Activated CD4-positive, alpha-beta memory T cell treated with anti-CD3 and anti-CD28 coated beads, Interleukin-2, amount 10 ng/mL, durations not matched to agents 7 days and 5 days (primary cell): ENCODE data around the gene SUMF2. TPM values are rescaled to one million over a fixed set of nuclear protein-coding genes. Genes with fewer than 3 reads are reported as not detected.

Experiments used
- CTCF ChIA-PET: fragments of 350-600 bp; sonication (Branson Sonifier 250); formaldehyde crosslinking; loops from one replicate; lab custom pipeline; 2021; ENCODE audit warnings: antibody characterized with exemption, inconsistent platforms; lab: Charles Lee
- POLR2A ChIA-PET: fragments of 350-600 bp; sonication (Branson Sonifier 250); formaldehyde crosslinking; loops from one replicate; lab custom pipeline; 2021; ENCODE audit warnings: antibody characterized with exemption; lab: Charles Lee
- DNase-seq: peaks from one replicate; pipeline ENCODE4 v3.0.0-alpha.2; 2020
- H3K27ac Mint-ChIP-seq: one replicate; pipeline ENCODE4 v1.8.0; 2021; ENCODE audit warnings: mild to moderate bottlenecking, mixed read lengths
- H3K27me3 Mint-ChIP-seq: one replicate; pipeline ENCODE4 v1.8.0; 2021; ENCODE audit warnings: mixed read lengths
- H3K36me3 Mint-ChIP-seq: one replicate; pipeline ENCODE4 v1.8.0; 2021; ENCODE audit warnings: low read depth, mixed read lengths
- H3K4me1 Mint-ChIP-seq: one replicate; pipeline ENCODE4 v1.8.0; 2021; ENCODE audit warnings: mixed read lengths
- H3K4me3 Mint-ChIP-seq: one replicate; pipeline ENCODE4 v1.8.0; 2021; ENCODE audit warnings: mild to moderate bottlenecking, mixed read lengths
- H3K9me3 Mint-ChIP-seq: one replicate; pipeline ENCODE4 v1.8.0; 2021; ENCODE audit warnings: mixed read lengths
- total RNA-seq, 2 experiments: library from RNA; stranded (reverse); gene quantifications; one replicate each; pipeline ENCODE4 v1.2.3, GENCODE V29; 2021

SUMF2 gene
- total RNA-seq, 2 experiments from 2014 or later = 118 to 119 TPM

GRCh38 chr7:56121440-56121839 is 57.4 kb downstream of the SUMF2 start:
- CTCF ChIA-PET = no interaction called here
- Mint-ChIP-seq H3K4me3 (no peak overlapping the region), H3K27ac (no peak overlapping the region), H3K36me3 (no peaks in the 10 kb centered on the region), H3K9me3 (no peaks in the 10 kb centered on the region), H3K4me1 (no peaks in the 10 kb centered on the region), H3K27me3 (peaks cover 6% of the 10 kb centered on the region)
- DNase-seq = no peak
- POLR2A ChIA-PET = no interaction called here

GRCh38 chr7:56124981-56125380 is 60.9 kb downstream of the SUMF2 start:
- no peak for DNase-seq
- Mint-ChIP-seq H3K36me3 (no peaks in the 10 kb centered on the region), H3K9me3 (no peaks in the 10 kb centered on the region), H3K27ac (no peak overlapping the region), H3K4me1 (no peaks in the 10 kb centered on the region), H3K4me3 (no peak overlapping the region), H3K27me3 (no peaks in the 10 kb centered on the region)
- ChIA-PET CTCF (no interaction called here), POLR2A (no interaction called here)

DNA sequence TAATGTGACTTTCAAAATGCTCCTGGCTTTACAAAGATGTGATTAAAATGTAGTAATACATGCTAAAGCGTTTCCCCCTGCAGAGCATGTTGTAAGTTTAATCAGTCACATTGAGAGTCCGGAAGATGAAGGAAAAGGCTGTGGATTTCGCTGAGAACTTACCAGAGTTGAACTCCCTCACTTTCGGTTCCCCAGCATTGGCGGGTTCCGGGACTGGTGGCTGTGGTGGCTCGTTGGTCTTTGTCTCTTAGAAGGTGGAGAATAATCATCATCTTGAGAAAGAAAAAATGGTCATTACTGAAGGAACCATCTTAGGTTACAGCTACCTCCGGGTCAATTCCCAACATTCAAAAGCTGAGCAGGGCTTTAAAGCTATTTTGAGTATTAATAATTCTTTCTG is 61.7 kb downstream of the SUMF2 start:
- no peak overlapping the region for H3K27ac Mint-ChIP-seq
- ChIA-PET POLR2A (no interaction called here), CTCF (no interaction called here)
- no peak overlapping the region for H3K4me3 Mint-ChIP-seq
- no peaks in the 10 kb centered on the region for H3K9me3 Mint-ChIP-seq
- no peaks in the 10 kb centered on the region for H3K36me3 Mint-ChIP-seq
- H3K27me3 Mint-ChIP-seq = no peaks in the 10 kb centered on the region
- no peaks in the 10 kb centered on the region for H3K4me1 Mint-ChIP-seq
- no peak for DNase-seq

DNA sequence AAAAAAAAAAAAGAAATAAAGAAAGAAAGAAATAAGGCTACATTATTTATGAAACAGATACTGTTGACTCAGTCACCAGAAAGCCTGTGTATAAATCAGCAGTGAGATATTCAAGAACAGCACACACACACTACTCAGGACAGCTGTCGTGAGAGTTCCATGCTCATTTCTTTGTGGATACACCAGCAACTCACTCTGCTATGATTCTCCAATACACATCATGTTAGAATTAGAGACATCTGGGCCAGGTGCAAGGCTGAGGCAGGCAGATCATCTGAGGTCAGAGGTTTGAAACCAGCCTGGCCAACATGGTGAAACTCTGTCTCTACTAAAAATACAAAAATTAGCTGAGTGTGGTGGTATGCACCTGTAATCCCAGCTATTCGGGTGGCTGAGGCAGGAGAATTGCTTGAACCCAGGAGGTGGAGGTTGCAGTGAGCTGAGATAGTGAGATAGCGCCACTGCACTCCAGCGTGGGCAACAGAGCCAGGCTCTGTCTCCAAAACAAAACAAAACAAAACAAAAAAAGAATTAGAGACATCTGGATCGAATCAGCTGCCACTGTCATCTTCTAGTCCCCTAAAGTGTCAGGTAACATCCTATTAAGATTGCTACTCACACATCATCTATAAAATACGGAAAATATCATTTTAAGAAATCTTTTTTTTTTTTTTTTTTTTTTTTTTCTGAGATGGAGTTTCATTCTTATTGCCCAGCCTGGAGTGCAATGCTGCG is 63.3 kb downstream of the SUMF2 start:
- no peak overlapping the region for H3K4me3 Mint-ChIP-seq
- POLR2A ChIA-PET = no interaction called here
- no peaks in the 10 kb centered on the region for H3K4me1 Mint-ChIP-seq
- H3K27ac Mint-ChIP-seq = no peak overlapping the region
- no peaks in the 10 kb centered on the region for H3K9me3 Mint-ChIP-seq
- no peaks in the 10 kb centered on the region for H3K36me3 Mint-ChIP-seq
- CTCF ChIA-PET = no interaction called here
- H3K27me3 Mint-ChIP-seq = no peaks in the 10 kb centered on the region
- DNase-seq = no peak

Other genes with a start within 250 kb of the SUMF2 start
- not detected for gene SEPTIN14, start 201.5 kb upstream of the SUMF2 start, total RNA-seq
- 1 to 10 TPM; 1.2 to 1.9 TPM for gene ZNF713, start 176.8 kb upstream of the SUMF2 start, total RNA-seq
- gene MRPS17, start 112.4 kb upstream of the SUMF2 start, total RNA-seq = 10 to 100 TPM; 11.6 to 12.0 TPM
- gene NIPSNAP2, start 99.7 kb upstream of the SUMF2 start, total RNA-seq = 10 to 100 TPM; 31.5 to 31.7 TPM
- gene PSPH, start 12.8 kb upstream of the SUMF2 start, total RNA-seq = 10 to 100 TPM; 12.0 to 13.7 TPM
- 100 to 1,000 TPM; 105 TPM for gene CCT6A, start 12.5 kb upstream of the SUMF2 start, total RNA-seq
- gene PHKG1, start 28.7 kb downstream of the SUMF2 start, total RNA-seq = 1 to 10 TPM; 1.5 to 2.2 TPM
- 100 to 1,000 TPM; 482 to 505 TPM for gene CHCHD2, start 42.2 kb downstream of the SUMF2 start, total RNA-seq
- gene NUPR2, start 52.1 kb downstream of the SUMF2 start, total RNA-seq = not detected